Stimulated activated CD4-positive, alpha-beta T cell treated with anti-CD3 and anti-CD28 coated beads, Interleukin-12 subunit alpha, Interleukin-12 subunit beta, amount 100 ng/mL, for 48 hours (primary cell): ENCODE data around the gene HADHA.
"Not testable (repeated sequence)": the region's sequence is repeated elsewhere in the genome, so short reads cannot be mapped to it uniquely, and the experiment has no call there.

Source experiments
- DNase-seq, 3 donors: peaks; one replicate each; pipeline ENCODE4 v3.0.0-alpha.2; 2020; ENCODE audit warnings: low read depth in 2 of 3, low spot score in 1 of 3

The HADHA gene

DNA sequence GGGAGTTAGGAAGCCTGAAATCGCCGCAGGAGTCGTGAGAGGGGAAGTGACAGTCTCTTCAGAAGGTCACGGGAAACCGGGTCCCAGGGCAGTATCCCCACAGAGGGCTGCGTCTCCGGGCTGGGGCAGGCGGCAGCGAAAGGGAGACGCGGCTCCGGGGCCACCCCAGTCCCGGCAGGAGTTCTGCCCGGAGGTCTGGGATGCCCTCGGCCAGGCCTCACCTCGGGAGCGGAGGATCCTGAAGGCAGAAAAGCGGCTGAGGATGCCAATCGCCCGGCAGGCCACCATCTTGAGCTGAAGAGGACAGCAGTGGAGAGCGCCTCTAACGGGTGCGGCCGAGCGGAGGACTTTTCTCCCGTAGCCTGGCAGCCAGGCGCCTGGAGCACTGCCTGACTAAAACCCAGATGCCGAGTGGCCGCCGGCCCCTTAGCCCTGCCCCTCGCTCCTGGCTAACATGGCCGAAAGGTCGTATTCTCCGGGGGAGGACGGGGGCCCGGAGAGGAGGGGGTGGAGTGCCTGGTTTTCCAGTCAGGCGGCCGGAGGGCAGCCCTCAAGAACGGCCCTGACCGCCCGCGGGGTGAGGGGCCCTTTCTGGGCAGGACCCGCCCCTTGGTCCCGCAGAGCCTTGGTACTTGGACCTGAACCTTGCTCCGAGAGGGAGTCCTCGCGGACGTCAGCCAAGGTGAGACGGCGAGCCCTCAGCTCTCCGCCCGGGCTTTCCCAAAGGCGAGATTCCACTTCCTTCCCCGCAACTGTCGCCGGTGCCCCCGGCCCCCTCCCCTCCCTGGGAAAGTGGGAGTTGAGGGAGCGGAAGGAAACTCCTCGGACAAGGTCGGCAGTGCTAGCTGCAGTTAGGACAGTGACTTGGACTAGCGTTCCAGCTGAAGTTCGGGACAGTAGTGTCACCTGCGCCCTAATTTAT, at the start of gene HADHA, which contains the start of gene HADHB:
Gene HADHA (minus strand): TSS at position 324 of the 922 bp plus-strand sequence. CDS start 36 bp downstream, at position 288.
Gene HADHB (plus strand): TSS at position 631 of the 922 bp plus-strand sequence. CDS start 9,316 bp downstream, outside the sequence.
- peak; percentile 78 to 82 (median 81) for DNase-seq

GRCh38 chr2:26292646-26293045, 48.2 kb upstream of the HADHA start:
- DNase-seq, result no peak

GRCh38 chr2:26290001-26290400, 45.6 kb upstream of the HADHA start:
- no peak for DNase-seq

DNA sequence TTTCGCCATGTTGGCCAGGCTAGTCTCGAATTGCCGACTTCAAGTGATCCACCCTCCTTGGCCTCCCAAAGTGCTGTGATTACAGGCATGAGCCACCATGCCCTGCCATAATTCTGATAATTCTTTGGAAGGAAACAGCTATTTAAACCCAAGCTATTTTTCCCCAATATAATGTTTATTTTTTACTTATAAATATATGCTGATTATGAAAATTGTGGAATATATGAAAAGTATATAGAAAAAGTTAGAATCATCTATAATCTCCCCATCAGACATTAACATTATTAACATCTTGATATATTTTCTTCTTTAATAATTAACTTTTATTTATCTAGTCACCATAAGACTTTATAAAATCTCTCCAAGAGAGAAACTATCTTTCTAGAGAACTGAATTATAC, 41.5 kb upstream of the HADHA start:
- DNase-seq, result no peak

GRCh38 chr2:26284132-26284531, 39.7 kb upstream of the HADHA start:
- DNase-seq, result no peak

GRCh38 chr2:26283606-26284005, 39.2 kb upstream of the HADHA start:
- no peak for DNase-seq

GRCh38 chr2:26281226-26281625, 36.8 kb upstream of the HADHA start:
- no peak for DNase-seq

DNA sequence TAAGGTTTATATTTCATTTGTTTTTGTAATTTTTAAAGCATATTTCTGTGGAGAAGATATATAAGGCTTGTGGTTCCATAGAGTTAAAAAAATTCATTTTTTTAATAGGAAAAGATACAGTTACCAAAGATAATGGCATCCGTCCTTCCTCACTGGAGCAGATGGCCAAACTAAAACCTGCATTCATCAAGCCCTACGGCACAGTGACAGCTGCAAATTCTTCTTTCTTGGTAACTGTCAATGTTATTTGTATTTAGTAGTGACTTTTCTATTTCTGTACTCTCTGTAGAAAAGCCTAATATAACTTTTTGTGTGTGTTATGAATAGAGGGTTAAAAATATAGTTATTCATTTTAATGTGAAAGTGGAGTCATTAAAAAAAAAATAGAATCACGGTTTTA, 35.5 kb upstream of the HADHA start:
- DNase-seq, result no peak

- DNase-seq, result no peak
These were observed 32.2 kb upstream of the HADHA start for GRCh38 chr2:26276484-26277227.

GRCh38 chr2:26274058-26274613, 29.7 kb upstream of the HADHA start:
- no peak for DNase-seq

DNA sequence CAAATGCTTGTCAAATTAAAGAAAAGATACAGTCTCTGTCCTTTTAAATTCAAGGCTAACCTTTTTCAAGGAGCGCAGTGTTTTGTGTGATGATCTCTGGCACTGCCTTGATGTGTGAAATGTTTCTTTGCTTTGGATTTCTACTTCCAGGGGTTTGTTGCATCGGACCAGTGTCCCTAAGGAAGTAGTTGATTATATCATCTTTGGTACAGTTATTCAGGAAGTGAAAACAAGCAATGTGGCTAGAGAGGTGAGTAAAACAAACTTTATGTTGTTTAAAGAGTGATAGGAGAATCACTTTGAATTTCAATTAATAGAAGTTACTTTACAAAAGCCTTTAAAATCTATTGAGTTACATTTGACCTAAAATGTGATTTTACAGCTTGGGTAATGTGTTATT, 29.1 kb upstream of the HADHA start:
- DNase-seq, result no peak

DNA sequence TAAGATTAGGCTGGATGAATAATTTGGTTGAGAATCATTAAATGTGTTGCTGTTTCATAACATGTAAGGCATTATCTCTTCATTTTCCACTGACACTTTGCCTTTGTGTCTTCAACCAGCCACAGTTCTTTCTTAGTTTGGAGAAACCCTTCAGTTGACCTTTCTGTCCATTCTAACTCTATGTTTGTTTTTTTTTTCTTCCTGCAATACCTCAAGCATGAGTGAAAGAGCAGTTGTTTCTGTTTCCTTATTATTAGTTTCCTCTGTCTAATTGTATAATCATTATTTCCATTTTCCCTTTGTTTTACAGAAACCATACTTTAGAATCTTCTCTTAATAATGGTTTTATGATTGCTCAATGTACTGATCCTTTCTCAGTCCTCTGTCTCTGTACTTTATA, 25.9 kb upstream of the HADHA start:
- no peak for DNase-seq

GRCh38 chr2:26269571-26270158, 25.2 kb upstream of the HADHA start:
- DNase-seq, result no peak

GRCh38 chr2:26268670-26269385, 24.4 kb upstream of the HADHA start:
- DNase-seq, result not testable (repeated sequence)

DNA sequence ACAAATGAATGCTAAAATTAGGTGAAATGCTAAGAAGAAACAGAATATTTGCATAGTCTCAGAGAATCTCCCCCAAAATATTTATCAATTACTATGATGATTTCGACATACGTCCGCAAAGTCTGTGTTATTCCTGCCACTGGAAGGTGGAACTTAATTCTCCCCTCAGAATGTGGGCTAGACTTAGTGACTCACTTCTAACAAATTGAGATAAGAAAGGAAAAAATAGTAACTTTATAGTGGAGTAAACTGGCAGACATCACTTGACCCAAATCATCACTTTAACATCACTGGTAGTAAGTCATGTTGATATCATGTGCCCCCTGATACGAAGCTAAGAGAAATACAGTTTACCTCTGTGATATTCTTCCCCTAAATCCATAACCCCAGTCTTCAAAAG, 23.8 kb upstream of the HADHA start:
- no peak for DNase-seq

DNA sequence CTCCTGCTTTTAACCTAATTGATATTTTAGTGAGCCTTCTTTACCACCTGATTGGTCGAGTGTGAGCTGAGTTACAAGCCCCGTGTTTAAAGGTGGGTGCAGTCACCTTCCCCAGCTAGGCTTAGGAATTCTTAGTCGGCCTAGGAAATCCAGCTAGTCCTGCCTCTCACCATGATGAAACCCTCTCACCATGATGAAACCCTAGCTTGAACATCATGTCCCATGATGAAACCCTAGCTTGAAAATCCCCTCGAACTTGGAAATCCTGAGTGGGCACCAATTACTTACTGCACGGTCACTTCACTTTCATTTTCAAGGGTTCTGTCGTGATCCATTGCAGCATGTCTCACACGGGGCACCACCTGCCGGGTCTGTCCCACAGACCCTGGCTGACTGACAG, 14.4 kb upstream of the HADHA start:
- DNase-seq, result not testable (repeated sequence)

DNA sequence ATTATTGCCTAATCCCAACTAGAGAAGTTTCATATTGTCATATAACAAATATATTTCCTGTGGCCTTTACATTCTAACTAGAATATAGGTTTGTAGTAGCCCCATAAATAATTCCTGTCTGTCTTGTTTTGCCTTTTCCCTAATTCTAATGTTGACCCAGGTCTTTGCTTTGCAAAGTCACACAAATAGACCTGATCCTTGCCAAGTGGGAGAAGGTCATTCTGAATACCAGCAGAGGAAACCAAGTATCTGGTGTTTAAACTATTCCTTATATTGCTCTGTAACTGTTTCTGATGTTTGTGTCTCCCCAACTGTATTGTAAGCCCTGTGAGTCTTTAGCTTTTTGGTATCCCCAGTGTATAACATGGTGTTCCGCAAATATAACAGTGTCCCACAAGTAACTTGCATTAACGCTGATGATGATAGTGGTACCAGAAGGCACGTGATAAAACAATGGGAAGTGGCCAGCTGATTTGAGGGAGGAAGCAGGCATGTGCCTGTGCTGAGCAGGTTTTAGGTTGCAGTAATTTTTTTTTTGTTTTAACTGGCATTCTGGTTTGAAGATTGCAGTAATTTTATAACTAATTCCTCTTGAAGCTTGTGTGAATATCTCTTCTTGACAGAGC, 11.4 kb upstream of the HADHA start:
- no peak for DNase-seq

DNA sequence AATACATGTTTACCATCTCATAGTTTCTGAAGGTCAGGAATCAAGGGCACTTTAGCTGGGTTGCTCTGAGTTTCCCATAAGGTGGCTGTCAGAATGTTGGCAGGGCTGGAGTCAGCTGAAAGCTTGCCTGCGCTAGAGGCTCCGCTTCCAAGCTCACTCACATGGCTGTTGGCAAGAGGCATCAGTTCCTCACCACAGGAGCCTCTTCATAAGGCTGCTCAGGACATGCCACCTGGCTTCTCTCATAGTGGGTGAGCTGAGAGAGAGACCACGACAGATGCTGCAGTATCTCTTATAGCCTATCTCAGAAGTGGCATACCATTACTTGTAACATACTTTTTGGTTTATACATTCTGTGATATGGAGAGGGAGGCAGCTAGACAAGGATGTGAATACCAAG, 7.5 kb upstream of the HADHA start:
- no peak for DNase-seq

DNA sequence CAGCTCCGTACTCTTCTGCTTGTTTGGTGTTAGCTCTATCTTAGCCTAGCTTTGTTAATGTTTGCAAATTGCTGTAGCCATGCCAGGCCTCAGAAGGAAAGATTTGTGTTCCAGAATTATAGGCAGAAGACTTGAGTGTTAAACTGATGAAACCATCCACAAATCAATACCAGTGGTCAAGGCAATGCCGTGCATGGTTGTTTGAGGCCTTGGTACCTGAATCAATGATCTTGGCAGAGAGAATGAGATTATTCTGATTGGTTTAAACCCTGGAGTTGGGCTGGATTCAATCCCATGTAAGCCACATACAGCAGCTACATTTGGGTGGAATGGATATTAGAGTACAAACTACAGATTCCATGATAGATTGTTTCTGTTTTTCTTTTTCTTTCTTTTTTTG, 5.2 kb upstream of the HADHA start:
- DNase-seq, result no peak

DNA sequence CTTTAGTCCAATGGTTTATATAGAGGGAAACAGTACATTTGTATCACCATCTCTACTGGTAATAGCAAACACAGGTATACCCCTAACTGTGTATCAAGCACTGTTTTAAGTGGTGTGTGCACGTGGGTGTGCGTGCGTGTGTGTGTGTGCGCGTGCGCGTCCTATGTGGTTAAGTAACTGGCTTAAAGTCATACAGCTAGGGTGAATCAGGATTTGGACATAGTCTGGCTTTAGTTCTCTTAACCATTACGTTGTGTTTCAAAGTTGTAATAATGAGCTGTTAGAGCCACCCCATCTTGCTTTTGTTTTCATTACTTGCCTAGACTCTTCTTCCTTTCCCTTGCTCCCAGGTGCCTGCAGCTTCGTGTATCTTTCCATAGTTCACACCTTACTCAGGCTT, 2.4 kb upstream of the HADHA start:
- DNase-seq, result no peak
